Trophoblast cell (in vitro differentiated cells and primary cell): ENCODE data around the gene NDUFA11.
"Not testable (repeated sequence)": the region's sequence is repeated elsewhere in the genome, so short reads cannot be mapped to it uniquely, and the experiment has no call there.

ENCODE experiments used
- DNase-seq, 2 donors: peaks; one replicate each; pipeline ENCODE4 v3.0.0-alpha.2; 2016
- H2AFZ ChIP-seq: 2 replicates; pipeline ENCODE4 v1.6.1; 2013; ENCODE audit warnings: low read length, moderate library complexity, mild to moderate bottlenecking; ENCODE audit not compliant: insufficient read depth, poor library complexity
- H2AK5ac ChIP-seq: 2 replicates; pipeline ENCODE4 v1.6.1; 2013; ENCODE audit warnings: mild to moderate bottlenecking, low read length
- H2BK120ac ChIP-seq: 2 replicates; pipeline ENCODE4 v1.6.1; 2013; ENCODE audit warnings: low read length, mild to moderate bottlenecking, moderate library complexity; ENCODE audit not compliant: insufficient read depth, poor library complexity
- H2BK12ac ChIP-seq: 2 replicates; pipeline ENCODE4 v1.6.1; 2013; ENCODE audit warnings: mild to moderate bottlenecking, low read length, moderate library complexity
- H2BK5ac ChIP-seq: 2 replicates; pipeline ENCODE4 v1.6.1; 2013; ENCODE audit warnings: low read length, low read depth, moderate library complexity, mild to moderate bottlenecking; ENCODE audit not compliant: poor library complexity
- H3K14ac ChIP-seq: 2 replicates; pipeline ENCODE4 v1.6.1; 2013; ENCODE audit warnings: mild to moderate bottlenecking, low read length
- H3K18ac ChIP-seq: 2 replicates; pipeline ENCODE4 v1.6.1; 2013; ENCODE audit warnings: mild to moderate bottlenecking, low read length
- H3K23ac ChIP-seq: 2 replicates; pipeline ENCODE4 v1.6.1; 2013; ENCODE audit warnings: low read length
- H3K27ac ChIP-seq: 2 replicates; pipeline ENCODE4 v1.5.1; 2013; ENCODE audit warnings: low read depth, mild to moderate bottlenecking, inconsistent platforms, low read length, moderate library complexity
- H3K27me3 ChIP-seq: 2 replicates; pipeline ENCODE4 v1.6.1; 2013; ENCODE audit warnings: inconsistent platforms, mild to moderate bottlenecking, low read length, moderate library complexity; ENCODE audit not compliant: insufficient read depth
- H3K36me3 ChIP-seq, 2 experiments: 1 replicate in 1 of 2; 2 replicates in 1 of 2; pipeline ENCODE4 v1.6.1; 2013; ENCODE audit warnings: low read length in 2 of 2, mild to moderate bottlenecking in 2 of 2, moderate library complexity in 1 of 2; ENCODE audit not compliant: insufficient read depth in 2 of 2, control insufficient read depth in 1 of 2
- H3K4ac ChIP-seq: 2 replicates; pipeline ENCODE4 v1.6.1; 2013; ENCODE audit warnings: low read depth, mild to moderate bottlenecking, low read length, moderate library complexity
- H3K4me1 ChIP-seq, 2 experiments: 1 replicate in 1 of 2; 2 replicates in 1 of 2; pipeline ENCODE4 v1.6.1; 2013; ENCODE audit warnings: low read length in 2 of 2, mild to moderate bottlenecking in 2 of 2, moderate library complexity in 1 of 2; ENCODE audit not compliant: insufficient read depth in 2 of 2, control insufficient read depth in 1 of 2
- H3K4me2 ChIP-seq: 2 replicates; pipeline ENCODE4 v1.6.1; 2013; ENCODE audit warnings: inconsistent platforms, mild to moderate bottlenecking, low read length, moderate library complexity
- H3K4me3 ChIP-seq: 2 replicates; pipeline ENCODE4 v1.5.1; 2013; ENCODE audit warnings: mild to moderate bottlenecking, low read depth, low read length, inconsistent platforms
- H3K79me1 ChIP-seq: one replicate; pipeline ENCODE4 v1.6.1; 2013; ENCODE audit warnings: low read length
- H3K79me2 ChIP-seq: 2 replicates; pipeline ENCODE4 v1.6.1; 2013; ENCODE audit warnings: low read length, mild to moderate bottlenecking; ENCODE audit not compliant: control insufficient read depth, insufficient read depth, poor library complexity
- H3K9ac ChIP-seq: 2 replicates; pipeline ENCODE4 v1.6.1; 2013; ENCODE audit warnings: mild to moderate bottlenecking, low read length
- H3K9me3 ChIP-seq: 2 replicates; pipeline ENCODE4 v1.6.1; 2013; ENCODE audit warnings: low read depth, mild to moderate bottlenecking, control low read depth, inconsistent platforms, low read length; ENCODE audit not compliant: insufficient read depth
- H4K12ac ChIP-seq: 2 replicates; pipeline ENCODE4 v1.6.1; 2013; ENCODE audit warnings: low read depth, mild to moderate bottlenecking, low read length, moderate library complexity
- H4K8ac ChIP-seq: 2 replicates; pipeline ENCODE4 v1.6.1; 2013; ENCODE audit warnings: low read depth, mild to moderate bottlenecking, low read length, moderate library complexity
- H4K91ac ChIP-seq: one replicate; pipeline ENCODE4 v1.6.1; 2013; ENCODE audit warnings: low read depth, mild to moderate bottlenecking, low read length, moderate library complexity
- WGBS: extraction: QIAGEN DNeasy Blood & Tissue Kit; methylation state at CpG from one replicate; pipeline ENCODE4 v1.1.7; 2013; ENCODE audit warnings: missing lambda C conversion rate; ENCODE audit not compliant: insufficient read length, insufficient coverage; ENCODE audit errors: extremely low coverage; 5-methylcytosine and 5-hydroxymethylcytosine counted together

The NDUFA11 gene

DNA sequence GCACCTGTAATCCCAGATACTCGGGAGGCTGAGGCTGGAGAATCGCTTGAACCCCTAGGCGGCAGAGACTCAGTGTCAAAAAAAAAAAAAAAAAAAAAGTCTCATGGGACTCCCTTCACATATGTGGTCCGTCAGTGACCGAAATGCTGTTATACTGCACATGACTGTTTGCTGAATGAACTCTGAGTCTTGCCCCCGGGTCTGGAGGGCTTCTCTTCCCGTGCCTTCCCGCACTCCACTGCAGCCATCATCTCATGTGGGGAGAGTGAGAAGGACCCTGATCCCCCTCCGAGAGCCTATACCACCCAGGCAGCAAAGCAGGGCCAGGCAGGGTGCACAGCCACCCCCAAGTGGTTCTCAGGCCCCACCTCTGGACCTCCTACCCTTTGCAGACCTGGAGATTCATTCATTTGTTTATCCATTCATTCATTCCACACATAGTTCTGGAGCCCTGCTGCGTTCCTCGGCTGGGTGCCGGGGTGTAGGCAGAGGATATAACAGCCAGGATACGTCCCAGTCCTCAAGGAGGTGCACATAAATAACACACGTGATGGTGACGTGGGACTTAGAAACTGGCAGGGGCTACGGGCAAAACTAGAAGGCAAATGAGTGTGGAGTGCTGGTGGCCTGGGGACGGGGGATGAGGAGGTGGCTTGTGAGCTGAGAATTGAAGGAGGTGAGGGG lies 14.2 kb downstream of the NDUFA11 start:
- no peak overlapping the region for H3K4me2 ChIP-seq
- H3K23ac ChIP-seq: no peak overlapping the region
- no peak overlapping the region for H3K4ac ChIP-seq
- H3K4me3 ChIP-seq: no peak overlapping the region
- H3K27ac ChIP-seq: no peak overlapping the region
- H2BK12ac ChIP-seq: no peak overlapping the region
- H3K4me1 ChIP-seq: peaks cover 0 to 2% of the 10 kb centered on the region in 2 experiments
- H2AFZ ChIP-seq: no peak overlapping the region
- H4K12ac ChIP-seq: no peak overlapping the region
- no peak overlapping the region for H2AK5ac ChIP-seq
- no peak overlapping the region for H2BK120ac ChIP-seq
- no peak overlapping the region for H3K18ac ChIP-seq
- no peak overlapping the region for H4K91ac ChIP-seq
- peak; percentile 17 to 27 for DNase-seq
- H3K27me3 ChIP-seq: no peaks in the 10 kb centered on the region
- H3K9ac ChIP-seq: no peak overlapping the region
- H2BK5ac ChIP-seq: no peak overlapping the region
- no CpG with 5 or more reads among the region's 17 CpGs for WGBS
- H4K8ac ChIP-seq: no peak overlapping the region
- no peak overlapping the region for H3K14ac ChIP-seq
- H3K9me3 ChIP-seq: no peaks in the 10 kb centered on the region
- peaks cover 2 to 4% of the 10 kb centered on the region in 2 experiments for H3K36me3 ChIP-seq
- no peaks in the 10 kb centered on the region for H3K79me2 ChIP-seq
- H3K79me1 ChIP-seq: no peaks in the 10 kb centered on the region

DNA sequence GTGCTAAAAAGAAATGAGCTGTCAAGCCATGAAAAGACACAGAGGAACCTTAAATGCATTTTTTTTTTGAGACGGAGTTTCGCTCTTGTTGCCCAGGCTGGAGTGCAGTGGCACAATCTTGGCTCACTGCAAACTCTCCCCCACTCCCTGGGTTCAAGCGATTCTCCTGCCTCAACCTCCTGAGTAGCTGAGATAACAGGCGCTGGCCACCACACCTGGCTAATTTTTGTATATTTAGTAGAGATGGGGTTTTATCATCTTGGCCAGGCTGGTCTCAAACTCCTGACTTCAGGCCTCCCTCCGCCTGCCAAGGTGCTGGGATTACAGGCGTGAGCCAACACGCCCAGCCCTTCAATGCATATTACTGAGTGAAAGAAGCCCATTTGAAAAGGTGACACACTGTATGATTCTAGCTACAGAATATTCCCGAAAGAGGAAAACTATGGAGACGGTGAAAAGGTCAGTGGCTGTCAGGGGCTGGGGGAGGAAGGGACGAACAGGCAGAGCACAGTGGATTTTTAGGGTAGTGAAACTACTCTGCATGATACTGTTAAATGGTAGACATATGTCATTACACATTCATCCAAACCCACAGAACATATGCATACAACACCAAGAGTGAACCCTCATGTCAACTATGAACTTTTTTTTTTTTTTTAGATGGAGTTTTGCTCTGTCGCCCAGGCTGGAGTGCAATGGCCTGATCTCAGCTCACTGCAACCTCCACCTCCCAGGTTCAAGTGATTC lies 19.4 kb downstream of the NDUFA11 start:
- WGBS: no CpG with 5 or more reads among the region's 11 CpGs
- not testable (repeated sequence) for H4K8ac ChIP-seq, H3K4ac ChIP-seq, H3K27ac ChIP-seq, H4K91ac ChIP-seq, H3K79me1 ChIP-seq, H2BK12ac ChIP-seq, H3K23ac ChIP-seq, H2AK5ac ChIP-seq, H3K4me1 ChIP-seq, H3K4me2 ChIP-seq, DNase-seq, H2BK5ac ChIP-seq, H3K9ac ChIP-seq, H3K14ac ChIP-seq, H3K79me2 ChIP-seq, H2AFZ ChIP-seq, H2BK120ac ChIP-seq, H3K36me3 ChIP-seq, H4K12ac ChIP-seq, H3K4me3 ChIP-seq, H3K27me3 ChIP-seq, H3K9me3 ChIP-seq, H3K18ac ChIP-seq

DNA sequence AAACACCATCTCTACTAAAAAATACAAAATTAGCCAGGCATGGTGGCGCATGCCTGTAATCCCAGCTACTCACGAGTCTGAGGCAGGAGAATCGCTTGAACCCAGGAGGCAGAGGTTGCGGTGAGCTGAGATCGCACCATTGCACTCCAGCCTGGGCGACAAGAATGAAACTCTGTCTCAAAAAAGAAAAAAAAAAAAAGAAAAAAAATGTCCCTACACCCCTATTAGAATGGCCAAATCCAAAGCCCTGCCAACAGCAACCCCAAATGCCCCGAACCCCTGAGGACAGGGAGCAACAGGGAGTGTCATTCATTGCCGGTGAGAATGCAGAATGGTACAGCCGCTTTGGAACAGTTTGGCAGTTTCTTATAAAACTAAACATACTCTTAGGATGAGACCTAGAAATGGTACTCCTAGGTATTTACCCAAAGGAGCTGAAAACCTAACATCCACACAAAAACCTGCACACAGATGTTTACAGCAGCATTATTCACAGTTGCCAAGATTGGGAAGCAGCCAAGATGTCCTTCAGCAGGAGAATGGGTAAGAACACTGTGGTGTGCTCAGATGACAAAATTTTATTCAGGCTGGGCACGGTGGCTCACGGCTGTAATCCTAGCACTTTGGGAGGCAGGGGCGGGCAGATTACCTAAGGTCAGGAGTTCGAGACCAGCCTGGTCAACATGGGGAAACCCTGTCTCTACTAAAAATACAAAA lies 20.3 kb downstream of the NDUFA11 start:
- not testable (repeated sequence) for H3K27me3 ChIP-seq, H3K4ac ChIP-seq, H4K91ac ChIP-seq, H3K36me3 ChIP-seq, H2BK5ac ChIP-seq, H3K23ac ChIP-seq, H4K8ac ChIP-seq, H3K4me3 ChIP-seq, H3K9me3 ChIP-seq, H2BK12ac ChIP-seq, H3K18ac ChIP-seq, H3K4me1 ChIP-seq, H3K27ac ChIP-seq, H3K14ac ChIP-seq, H4K12ac ChIP-seq, H3K79me2 ChIP-seq, DNase-seq, H3K9ac ChIP-seq, H3K79me1 ChIP-seq, H2BK120ac ChIP-seq, H2AK5ac ChIP-seq, H2AFZ ChIP-seq, H3K4me2 ChIP-seq
- WGBS: no CpG with 5 or more reads among the region's 13 CpGs

DNA sequence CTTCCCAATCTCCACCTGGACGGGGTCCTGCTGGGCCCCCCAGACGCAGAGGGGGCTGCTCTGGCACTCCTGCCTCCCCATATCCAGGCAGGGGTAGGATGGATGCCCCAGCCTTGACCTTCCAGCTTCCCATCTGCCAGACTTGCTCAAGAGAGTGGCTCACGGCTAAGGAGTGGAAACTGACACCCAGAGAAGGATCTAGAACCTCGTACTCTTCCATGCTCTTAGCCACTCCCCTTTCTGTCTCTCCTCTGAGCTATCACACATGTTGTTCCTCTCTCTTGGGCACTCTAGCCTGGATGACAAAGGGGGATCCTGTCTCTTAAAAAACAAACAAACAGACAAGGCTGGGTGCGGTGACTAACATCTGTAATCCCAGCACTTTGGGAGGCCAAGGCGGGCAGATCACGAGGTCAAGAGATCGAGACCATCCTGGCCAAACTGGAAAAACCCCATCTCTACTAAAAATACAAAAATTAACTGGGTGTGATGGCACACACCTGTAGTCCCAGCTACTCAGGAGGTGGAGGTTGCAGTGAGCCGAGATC lies 21.1 kb downstream of the NDUFA11 start:
- Histone ChIP-seq H3K18ac (no peak overlapping the region), H3K79me1 (no peaks in the 10 kb centered on the region), H2BK120ac (no peak overlapping the region), H2BK12ac (no peak overlapping the region), H3K36me3 (no peaks in the 10 kb centered on the region), H2AK5ac (no peak overlapping the region), H3K14ac (no peak overlapping the region), H3K27me3 (no peaks in the 10 kb centered on the region), H3K4me2 (no peak overlapping the region), H3K4ac (no peak overlapping the region), H2BK5ac (no peak overlapping the region), H3K23ac (no peak overlapping the region), H3K9me3 (no peaks in the 10 kb centered on the region), H4K91ac (no peak overlapping the region), H3K27ac (no peak overlapping the region), H3K4me1 (peaks cover 0 to 5% of the 10 kb centered on the region in 2 experiments), H4K12ac (no peak overlapping the region), H4K8ac (no peak overlapping the region), H3K4me3 (no peak overlapping the region), H3K9ac (no peak overlapping the region), H3K79me2 (no peaks in the 10 kb centered on the region), H2AFZ (no peak overlapping the region)
- no CpG with 5 or more reads among the region's 9 CpGs for WGBS
- no peak for DNase-seq
